Stimulated activated naive CD8-positive, alpha-beta T cell treated with anti-CD3 and anti-CD28 coated beads, Interleukin-15, Interleukin-2, amounts not matched to agents 100 ng/mL and 50 ng/mL, for 24 hours (primary cell): Measurements from ENCODE around the gene RUSC1.
A peak's percentile ranks its signal among the peaks of the same experiment; 100 is the strongest.
"Not testable (repeated sequence)": the region's sequence is repeated elsewhere in the genome, so short reads cannot be mapped to it uniquely, and the experiment has no call there.

Experiments used
- H3K27ac Mint-ChIP-seq: one replicate; pipeline ENCODE4 v1.8.0; 2021; ENCODE audit warnings: mild to moderate bottlenecking, mixed read lengths
- H3K27me3 Mint-ChIP-seq: one replicate; pipeline ENCODE4 v1.8.0; 2021; ENCODE audit warnings: mixed read lengths
- H3K36me3 Mint-ChIP-seq: one replicate; pipeline ENCODE4 v1.8.0; 2021; ENCODE audit warnings: low read depth, mixed read lengths
- H3K4me1 Mint-ChIP-seq: one replicate; pipeline ENCODE4 v1.8.0; 2021; ENCODE audit warnings: low read depth, mixed read lengths
- H3K4me3 Mint-ChIP-seq: one replicate; pipeline ENCODE4 v1.8.0; 2021; ENCODE audit warnings: mild to moderate bottlenecking, mixed read lengths
- H3K9me3 Mint-ChIP-seq: one replicate; pipeline ENCODE4 v1.8.0; 2021; ENCODE audit warnings: mixed read lengths

The RUSC1 gene

GRCh38 chr1:155324717-155325602, 4.3 kb downstream of the RUSC1 start:
- Mint-ChIP-seq H3K36me3 (peaks cover 15% of the 10 kb centered on the region), H3K27me3 (no peaks in the 10 kb centered on the region), H3K27ac (no peak overlapping the region), H3K4me1 (peaks cover 28% of the 10 kb centered on the region), H3K4me3 (peak overlapping the region; percentile 83), H3K9me3 (no peaks in the 10 kb centered on the region)

- Mint-ChIP-seq H3K27ac (no peak overlapping the region), H3K36me3 (peaks cover 12% of the 10 kb centered on the region), H3K27me3 (no peaks in the 10 kb centered on the region), H3K4me3 (peak overlapping the region; percentile 40), H3K9me3 (no peaks in the 10 kb centered on the region), H3K4me1 (peaks cover 22% of the 10 kb centered on the region)
These were observed 4.9 kb downstream of the RUSC1 start for GRCh38 chr1:155325603-155325893.

- Mint-ChIP-seq H3K36me3 (peaks cover 17% of the 10 kb centered on the region), H3K9me3 (no peaks in the 10 kb centered on the region), H3K4me3 (peak overlapping the region; percentile 35), H3K4me1 (peaks cover 17% of the 10 kb centered on the region), H3K27ac (no peak overlapping the region), H3K27me3 (no peaks in the 10 kb centered on the region)
These were observed 5.4 kb downstream of the RUSC1 start for GRCh38 chr1:155326020-155326526.

- peaks cover 20% of the 10 kb centered on the region for H3K36me3 Mint-ChIP-seq
- H3K4me1 Mint-ChIP-seq: peaks cover 14% of the 10 kb centered on the region
- no peak overlapping the region for H3K4me3 Mint-ChIP-seq
- H3K27ac Mint-ChIP-seq: no peak overlapping the region
- H3K9me3 Mint-ChIP-seq: no peaks in the 10 kb centered on the region
- H3K27me3 Mint-ChIP-seq: no peaks in the 10 kb centered on the region
These were observed 5.9 kb downstream of the RUSC1 start for GRCh38 chr1:155326631-155327037.

GRCh38 chr1:155327981-155328380, 7.3 kb downstream of the RUSC1 start:
- H3K4me3 Mint-ChIP-seq: no peak overlapping the region
- H3K36me3 Mint-ChIP-seq: peaks cover 14% of the 10 kb centered on the region
- H3K9me3 Mint-ChIP-seq: no peaks in the 10 kb centered on the region
- H3K27ac Mint-ChIP-seq: no peak overlapping the region
- H3K27me3 Mint-ChIP-seq: no peaks in the 10 kb centered on the region
- peaks cover 5% of the 10 kb centered on the region for H3K4me1 Mint-ChIP-seq

GRCh38 chr1:155328856-155329255, 8.2 kb downstream of the RUSC1 start:
- H3K27ac Mint-ChIP-seq: not testable (repeated sequence)

GRCh38 chr1:155329980-155330598, 9.4 kb downstream of the RUSC1 start:
- Mint-ChIP-seq H3K4me1 (peaks cover 5% of the 10 kb centered on the region), H3K9me3 (no peaks in the 10 kb centered on the region), H3K27ac (no peak overlapping the region), H3K27me3 (no peaks in the 10 kb centered on the region), H3K4me3 (no peak overlapping the region), H3K36me3 (peaks cover 20% of the 10 kb centered on the region)

More at GRCh38 chr1:155328856-155329255, 8.2 kb downstream of the RUSC1 start:
- H3K27me3 Mint-ChIP-seq, H3K9me3 Mint-ChIP-seq, H3K4me3 Mint-ChIP-seq, H3K4me1 Mint-ChIP-seq: not testable (repeated sequence)
- peaks cover 20% of the 10 kb centered on the region for H3K36me3 Mint-ChIP-seq

- Mint-ChIP-seq H3K36me3 (peaks cover 49% of the 10 kb centered on the region), H3K4me1 (peaks cover 6% of the 10 kb centered on the region), H3K9me3 (no peaks in the 10 kb centered on the region), H3K4me3 (no peak overlapping the region), H3K27ac (no peak overlapping the region), H3K27me3 (no peaks in the 10 kb centered on the region)
These were observed 14.3 kb downstream of the RUSC1 start for GRCh38 chr1:155334962-155335361.

GRCh38 chr1:155339515-155340097, 18.9 kb downstream of the RUSC1 start:
- Mint-ChIP-seq H3K9me3 (no peaks in the 10 kb centered on the region), H3K4me3 (no peak overlapping the region), H3K4me1 (peaks cover 6% of the 10 kb centered on the region), H3K27me3 (no peaks in the 10 kb centered on the region), H3K36me3 (peaks cover 69% of the 10 kb centered on the region), H3K27ac (no peak overlapping the region)

GRCh38 chr1:155342842-155343241, 22.1 kb downstream of the RUSC1 start:
- Mint-ChIP-seq H3K4me3 (no peak overlapping the region), H3K36me3 (peaks cover 71% of the 10 kb centered on the region), H3K9me3 (no peaks in the 10 kb centered on the region), H3K27ac (no peak overlapping the region), H3K27me3 (no peaks in the 10 kb centered on the region), H3K4me1 (peaks cover 3% of the 10 kb centered on the region)

GRCh38 chr1:155352631-155353030, 31.9 kb downstream of the RUSC1 start:
- no peak overlapping the region for H3K4me3 Mint-ChIP-seq
- H3K27ac Mint-ChIP-seq: no peak overlapping the region
- no peaks in the 10 kb centered on the region for H3K27me3 Mint-ChIP-seq
- H3K4me1 Mint-ChIP-seq: no peaks in the 10 kb centered on the region
- no peaks in the 10 kb centered on the region for H3K9me3 Mint-ChIP-seq
- peaks cover 61% of the 10 kb centered on the region for H3K36me3 Mint-ChIP-seq

GRCh38 chr1:155360051-155360450, 39.4 kb downstream of the RUSC1 start:
- Mint-ChIP-seq H3K4me3 (no peak overlapping the region), H3K27me3 (no peaks in the 10 kb centered on the region), H3K27ac (no peak overlapping the region), H3K9me3 (no peaks in the 10 kb centered on the region), H3K36me3 (peaks cover 36% of the 10 kb centered on the region), H3K4me1 (no peaks in the 10 kb centered on the region)

- no peaks in the 10 kb centered on the region for H3K9me3 Mint-ChIP-seq
- H3K36me3 Mint-ChIP-seq: peaks cover 51% of the 10 kb centered on the region
- H3K4me1 Mint-ChIP-seq: no peaks in the 10 kb centered on the region
- H3K4me3 Mint-ChIP-seq: no peak overlapping the region
- no peaks in the 10 kb centered on the region for H3K27me3 Mint-ChIP-seq
- no peak overlapping the region for H3K27ac Mint-ChIP-seq
These were observed 58.5 kb downstream of the RUSC1 start for GRCh38 chr1:155379180-155379579.

GRCh38 chr1:155379631-155380090, 59.0 kb downstream of the RUSC1 start:
- Mint-ChIP-seq H3K27me3 (no peaks in the 10 kb centered on the region), H3K4me1 (no peaks in the 10 kb centered on the region), H3K9me3 (no peaks in the 10 kb centered on the region), H3K27ac (no peak overlapping the region), H3K36me3 (peaks cover 48% of the 10 kb centered on the region), H3K4me3 (no peak overlapping the region)
